Panc1 (cell line): ENCODE data around the gene SNRNP48.

ENCODE experiments used
- POLR2AphosphoS5 ChIP-seq: IDR thresholded peaks from 2 replicates; pipeline ENCODE4 v1.6.1; 2012; ENCODE audit warnings: mild to moderate bottlenecking, low read depth, low read length, moderate library complexity
- TF ChIP-seq, protein P1 (sequence below): fragments of 450-650 bp; IDR thresholded peaks from 2 replicates; pipeline ENCODE4 v1.5.1; 2017; ENCODE audit warnings: mild to moderate bottlenecking

GRCh38 chr6:7585287-7585930, 4.6 kb upstream of the SNRNP48 start:
- TF ChIP-seq, protein P1, sequence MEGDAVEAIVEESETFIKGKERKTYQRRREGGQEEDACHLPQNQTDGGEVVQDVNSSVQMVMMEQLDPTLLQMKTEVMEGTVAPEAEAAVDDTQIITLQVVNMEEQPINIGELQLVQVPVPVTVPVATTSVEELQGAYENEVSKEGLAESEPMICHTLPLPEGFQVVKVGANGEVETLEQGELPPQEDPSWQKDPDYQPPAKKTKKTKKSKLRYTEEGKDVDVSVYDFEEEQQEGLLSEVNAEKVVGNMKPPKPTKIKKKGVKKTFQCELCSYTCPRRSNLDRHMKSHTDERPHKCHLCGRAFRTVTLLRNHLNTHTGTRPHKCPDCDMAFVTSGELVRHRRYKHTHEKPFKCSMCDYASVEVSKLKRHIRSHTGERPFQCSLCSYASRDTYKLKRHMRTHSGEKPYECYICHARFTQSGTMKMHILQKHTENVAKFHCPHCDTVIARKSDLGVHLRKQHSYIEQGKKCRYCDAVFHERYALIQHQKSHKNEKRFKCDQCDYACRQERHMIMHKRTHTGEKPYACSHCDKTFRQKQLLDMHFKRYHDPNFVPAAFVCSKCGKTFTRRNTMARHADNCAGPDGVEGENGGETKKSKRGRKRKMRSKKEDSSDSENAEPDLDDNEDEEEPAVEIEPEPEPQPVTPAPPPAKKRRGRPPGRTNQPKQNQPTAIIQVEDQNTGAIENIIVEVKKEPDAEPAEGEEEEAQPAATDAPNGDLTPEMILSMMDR, result no peak
- no peak for TF ChIP-seq POLR2AphosphoS5
